HUDEP-2 (cell line): Measurements from ENCODE around the gene RPL22.
"Not testable (repeated sequence)": the region's sequence is repeated elsewhere in the genome, so short reads cannot be mapped to it uniquely, and the experiment has no call there.

Experiments
- DNase-seq, 76 experiments: peaks; one replicate each; lab custom pipeline; 2025; ENCODE audit not compliant: unreplicated experiment in 76 of 76; lab: John Stamatoyannopoulos, UW

The RPL22 gene

GRCh38 chr1:6234502-6235295 lies 35.3 kb upstream of the RPL22 start:
- peak in 1 of 76 experiments; percentile 9 for DNase-seq

- DNase-seq: no peak
Measured at GRCh38 chr1:6233376-6233775, 34.0 kb upstream of the RPL22 start.

GRCh38 chr1:6225651-6226050 lies 26.3 kb upstream of the RPL22 start:
- no peak for DNase-seq

- DNase-seq: no peak
Measured at GRCh38 chr1:6224718-6225117, 25.3 kb upstream of the RPL22 start.

- no peak for DNase-seq
Measured at GRCh38 chr1:6223617-6224016, 24.2 kb upstream of the RPL22 start.

GRCh38 chr1:6222636-6223035 lies 23.2 kb upstream of the RPL22 start:
- DNase-seq: no peak

- DNase-seq: no peak
Measured at GRCh38 chr1:6221210-6221784, 21.9 kb upstream of the RPL22 start.

- no peak for DNase-seq
Measured at GRCh38 chr1:6220236-6220635, 20.8 kb upstream of the RPL22 start.

GRCh38 chr1:6219641-6220040 lies 20.2 kb upstream of the RPL22 start:
- DNase-seq: not testable (repeated sequence)

GRCh38 chr1:6218375-6219164 lies 19.2 kb upstream of the RPL22 start:
- DNase-seq: no peak

GRCh38 chr1:6212193-6212959 lies 13.0 kb upstream of the RPL22 start:
- no peak for DNase-seq

- no peak for DNase-seq
Measured at GRCh38 chr1:6211731-6212130, 12.3 kb upstream of the RPL22 start.

GRCh38 chr1:6210591-6211355 lies 11.4 kb upstream of the RPL22 start:
- no peak for DNase-seq

- peak in 36 of 76 experiments; percentile 3 to 66 (median 34) for DNase-seq
Measured at GRCh38 chr1:6209661-6210580, 10.5 kb upstream of the RPL22 start.

GRCh38 chr1:6208723-6209660 lies 9.6 kb upstream of the RPL22 start:
- peak in 60 of 76 experiments; percentile 7 to 76 (median 43) for DNase-seq

GRCh38 chr1:6207921-6208320 lies 8.5 kb upstream of the RPL22 start:
- peak in 1 of 76 experiments; percentile 13 for DNase-seq

- no peak for DNase-seq
Measured at GRCh38 chr1:6207075-6207885, 7.9 kb upstream of the RPL22 start.
